Osteocyte (in vitro differentiated cells): Measurements from ENCODE around the gene EP300. TPM values are rescaled to one million over a fixed set of nuclear protein-coding genes. Genes with fewer than 3 reads are reported as not detected.

ENCODE experiments used
- DNase-seq: peaks from one replicate; pipeline ENCODE4 v3.0.0; 2021; ENCODE audit warnings: mixed read lengths; ENCODE audit not compliant: unreplicated experiment; ENCODE audit errors: extremely low spot score
- H3K27ac Mint-ChIP-seq: one replicate; pipeline ENCODE4 v1.8.0; 2021; ENCODE audit warnings: mild to moderate bottlenecking, mixed read lengths; ENCODE audit not compliant: unreplicated experiment
- H3K27me3 Mint-ChIP-seq: one replicate; pipeline ENCODE4 v1.8.0; 2021; ENCODE audit warnings: mixed read lengths; ENCODE audit not compliant: unreplicated experiment
- H3K36me3 Mint-ChIP-seq: one replicate; pipeline ENCODE4 v1.8.0; 2021; ENCODE audit warnings: mixed read lengths; ENCODE audit not compliant: unreplicated experiment
- H3K4me1 Mint-ChIP-seq: one replicate; pipeline ENCODE4 v1.8.0; 2021; ENCODE audit warnings: mixed read lengths; ENCODE audit not compliant: unreplicated experiment
- H3K4me3 Mint-ChIP-seq: one replicate; pipeline ENCODE4 v1.8.0; 2021; ENCODE audit warnings: mild to moderate bottlenecking, moderate library complexity, mixed read lengths; ENCODE audit not compliant: unreplicated experiment
- H3K9me3 Mint-ChIP-seq: one replicate; pipeline ENCODE4 v1.8.0; 2021; ENCODE audit warnings: mixed read lengths; ENCODE audit not compliant: unreplicated experiment
- total RNA-seq: library from RNA; stranded (reverse); gene quantifications from 2 replicates; pipeline ENCODE4 v1.2.1, GENCODE V29; 2021
- TF ChIP-seq, protein P1 (sequence below): fragments of 200-600 bp; sonication (generic); IDR thresholded peaks from 2 replicates; pipeline ENCODE4 v1.5.0; 2021; ENCODE audit warnings: antibody characterized with exemption, mild to moderate bottlenecking, moderate library complexity

EP300 gene
- total RNA-seq, 1 donor from 2014 or later: 83.4 TPM

DNA sequence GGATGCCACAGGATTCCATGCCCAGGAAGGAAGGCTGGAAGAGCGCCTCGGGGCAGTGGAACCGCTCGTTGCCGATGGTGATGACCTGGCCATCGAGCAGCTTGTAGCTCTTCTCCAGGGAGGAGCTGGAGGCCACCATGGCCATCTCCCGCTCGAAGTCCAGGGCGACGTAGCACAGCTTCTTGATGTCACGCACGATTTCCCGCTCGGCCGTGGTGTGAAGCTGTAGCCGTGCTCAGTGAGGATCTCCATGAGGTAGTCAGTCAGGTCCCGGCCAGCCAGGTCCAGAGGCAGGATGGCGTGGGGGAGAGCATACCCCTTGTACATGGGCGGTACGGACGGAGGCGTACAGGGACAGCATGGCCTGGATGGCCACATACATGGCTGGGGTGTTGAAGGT is 17.9 kb upstream of the EP300 start:
- TF ChIP-seq, protein P1, sequence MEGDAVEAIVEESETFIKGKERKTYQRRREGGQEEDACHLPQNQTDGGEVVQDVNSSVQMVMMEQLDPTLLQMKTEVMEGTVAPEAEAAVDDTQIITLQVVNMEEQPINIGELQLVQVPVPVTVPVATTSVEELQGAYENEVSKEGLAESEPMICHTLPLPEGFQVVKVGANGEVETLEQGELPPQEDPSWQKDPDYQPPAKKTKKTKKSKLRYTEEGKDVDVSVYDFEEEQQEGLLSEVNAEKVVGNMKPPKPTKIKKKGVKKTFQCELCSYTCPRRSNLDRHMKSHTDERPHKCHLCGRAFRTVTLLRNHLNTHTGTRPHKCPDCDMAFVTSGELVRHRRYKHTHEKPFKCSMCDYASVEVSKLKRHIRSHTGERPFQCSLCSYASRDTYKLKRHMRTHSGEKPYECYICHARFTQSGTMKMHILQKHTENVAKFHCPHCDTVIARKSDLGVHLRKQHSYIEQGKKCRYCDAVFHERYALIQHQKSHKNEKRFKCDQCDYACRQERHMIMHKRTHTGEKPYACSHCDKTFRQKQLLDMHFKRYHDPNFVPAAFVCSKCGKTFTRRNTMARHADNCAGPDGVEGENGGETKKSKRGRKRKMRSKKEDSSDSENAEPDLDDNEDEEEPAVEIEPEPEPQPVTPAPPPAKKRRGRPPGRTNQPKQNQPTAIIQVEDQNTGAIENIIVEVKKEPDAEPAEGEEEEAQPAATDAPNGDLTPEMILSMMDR: no peak
- Mint-ChIP-seq H3K36me3 (no peaks in the 10 kb centered on the region), H3K27me3 (no peaks in the 10 kb centered on the region), H3K27ac (no peak overlapping the region), H3K4me1 (no peaks in the 10 kb centered on the region), H3K4me3 (no peak overlapping the region), H3K9me3 (no peaks in the 10 kb centered on the region)
- no peak for DNase-seq

GRCh38 chr22:41074941-41075710 is 17.3 kb upstream of the EP300 start:
- Mint-ChIP-seq H3K4me1 (no peaks in the 10 kb centered on the region), H3K9me3 (no peaks in the 10 kb centered on the region), H3K27ac (no peak overlapping the region), H3K4me3 (no peak overlapping the region), H3K27me3 (no peaks in the 10 kb centered on the region), H3K36me3 (no peaks in the 10 kb centered on the region)
- no peak for DNase-seq
- TF ChIP-seq, protein P1: no peak

DNA sequence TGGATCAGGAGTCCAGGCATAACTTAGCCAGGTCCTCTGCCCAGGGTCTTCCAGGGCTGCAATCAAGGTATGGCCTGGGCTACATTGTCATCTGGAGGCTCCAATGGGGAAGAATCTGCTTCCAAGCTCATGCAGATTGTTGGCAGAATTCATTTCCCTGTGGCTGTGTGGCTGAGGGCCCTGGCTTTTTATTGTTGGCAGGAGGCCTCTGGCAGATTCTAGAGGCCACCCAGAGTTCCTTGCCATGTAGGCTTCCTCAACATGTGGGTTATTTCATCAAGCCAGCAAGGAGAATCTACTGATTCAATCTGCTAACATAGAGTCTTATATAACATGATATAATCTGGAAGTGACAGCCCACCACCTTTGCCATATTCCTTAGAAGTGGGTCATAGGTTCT is 16.4 kb upstream of the EP300 start:
- no peak overlapping the region for H3K4me3 Mint-ChIP-seq
- no peak for DNase-seq
- H3K36me3 Mint-ChIP-seq: no peaks in the 10 kb centered on the region
- no peak overlapping the region for H3K27ac Mint-ChIP-seq
- no peaks in the 10 kb centered on the region for H3K9me3 Mint-ChIP-seq
- no peaks in the 10 kb centered on the region for H3K27me3 Mint-ChIP-seq
- no peaks in the 10 kb centered on the region for H3K4me1 Mint-ChIP-seq
- TF ChIP-seq, protein P1: no peak

GRCh38 chr22:41076857-41077256 is 15.5 kb upstream of the EP300 start:
- TF ChIP-seq, protein P1: no peak
- no peak overlapping the region for H3K4me3 Mint-ChIP-seq
- no peaks in the 10 kb centered on the region for H3K36me3 Mint-ChIP-seq
- H3K9me3 Mint-ChIP-seq: no peaks in the 10 kb centered on the region
- no peaks in the 10 kb centered on the region for H3K4me1 Mint-ChIP-seq
- peaks cover 2% of the 10 kb centered on the region for H3K27me3 Mint-ChIP-seq
- DNase-seq: no peak
- no peak overlapping the region for H3K27ac Mint-ChIP-seq

DNA sequence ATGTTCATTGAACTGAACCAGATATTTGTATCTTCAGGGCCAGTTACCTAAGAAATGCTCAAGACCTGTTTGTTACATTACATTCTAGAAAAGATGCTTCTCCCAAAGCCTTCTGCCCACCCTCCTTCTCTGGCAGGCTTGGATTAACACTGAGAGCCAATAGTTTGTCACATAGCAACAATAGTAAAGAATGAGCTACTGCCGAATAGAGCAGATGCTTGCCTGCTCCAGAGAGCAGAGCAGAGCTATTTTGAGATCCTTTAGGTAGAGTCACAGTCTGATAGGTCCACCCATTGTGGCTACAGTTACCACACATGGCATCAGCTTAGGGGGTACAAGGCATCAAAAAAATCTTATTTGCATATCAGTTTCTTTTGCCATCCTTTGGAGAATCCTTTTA is 13.5 kb upstream of the EP300 start:
- Mint-ChIP-seq H3K27ac (no peak overlapping the region), H3K9me3 (no peaks in the 10 kb centered on the region), H3K4me1 (no peaks in the 10 kb centered on the region), H3K36me3 (no peaks in the 10 kb centered on the region), H3K27me3 (peaks cover 2% of the 10 kb centered on the region), H3K4me3 (no peak overlapping the region)
- DNase-seq: no peak
- TF ChIP-seq, protein P1: no peak
